ENCODE measurements around the gene ADAMTS19. TPM values are rescaled to one million over a fixed set of nuclear protein-coding genes. Genes with fewer than 3 reads are reported as not detected.

The ADAMTS19 gene
- total RNA-seq, 1 experiment from 2014 or later, result 20.3 TPM

DNA sequence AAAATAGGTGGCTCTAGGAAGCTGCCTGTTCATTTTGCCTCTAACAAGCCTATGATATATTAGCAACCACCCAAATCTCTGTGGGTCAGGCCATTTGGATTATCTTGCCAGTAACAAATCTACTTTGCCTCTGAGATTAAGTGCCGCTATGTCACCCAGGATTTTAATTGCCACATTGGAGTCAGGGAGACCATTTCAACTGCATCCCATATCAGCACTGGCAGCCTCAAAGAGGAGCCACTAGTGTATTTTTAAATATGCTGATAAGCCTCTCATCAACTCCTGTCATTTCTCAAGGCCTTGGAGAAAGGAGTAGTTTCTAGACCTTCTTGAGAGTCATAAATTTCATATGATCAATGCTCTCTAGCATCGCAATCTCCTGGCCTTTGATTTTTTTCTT, 12.1 kb upstream of the ADAMTS19 start:
- no peak overlapping the region for H4K91ac ChIP-seq (ENCODE audit: insufficient read length, low read depth, low read length)
- no peak for DNase-seq
- H2AFZ ChIP-seq (ENCODE audit: low read length), result no peak overlapping the region
- TF ChIP-seq, protein P1, sequence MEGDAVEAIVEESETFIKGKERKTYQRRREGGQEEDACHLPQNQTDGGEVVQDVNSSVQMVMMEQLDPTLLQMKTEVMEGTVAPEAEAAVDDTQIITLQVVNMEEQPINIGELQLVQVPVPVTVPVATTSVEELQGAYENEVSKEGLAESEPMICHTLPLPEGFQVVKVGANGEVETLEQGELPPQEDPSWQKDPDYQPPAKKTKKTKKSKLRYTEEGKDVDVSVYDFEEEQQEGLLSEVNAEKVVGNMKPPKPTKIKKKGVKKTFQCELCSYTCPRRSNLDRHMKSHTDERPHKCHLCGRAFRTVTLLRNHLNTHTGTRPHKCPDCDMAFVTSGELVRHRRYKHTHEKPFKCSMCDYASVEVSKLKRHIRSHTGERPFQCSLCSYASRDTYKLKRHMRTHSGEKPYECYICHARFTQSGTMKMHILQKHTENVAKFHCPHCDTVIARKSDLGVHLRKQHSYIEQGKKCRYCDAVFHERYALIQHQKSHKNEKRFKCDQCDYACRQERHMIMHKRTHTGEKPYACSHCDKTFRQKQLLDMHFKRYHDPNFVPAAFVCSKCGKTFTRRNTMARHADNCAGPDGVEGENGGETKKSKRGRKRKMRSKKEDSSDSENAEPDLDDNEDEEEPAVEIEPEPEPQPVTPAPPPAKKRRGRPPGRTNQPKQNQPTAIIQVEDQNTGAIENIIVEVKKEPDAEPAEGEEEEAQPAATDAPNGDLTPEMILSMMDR (conservative IDR thresholded peaks at IDR 0.05), result no peak
- H2AK5ac ChIP-seq (ENCODE audit: insufficient read length, low read length), result no peak overlapping the region
- H3K27ac Mint-ChIP-seq, result no peak overlapping the region
- H4K5ac ChIP-seq (ENCODE audit: insufficient read length, low read depth, low read length), result no peak overlapping the region
- no peaks in the 10 kb centered on the region for H3K9me3 Mint-ChIP-seq
- H3K27ac ChIP-seq (ENCODE audit: insufficient read length, low read depth, low read length), result no peak overlapping the region
- WGBS (ENCODE audit: extremely low coverage, insufficient read length, low lambda C conversion rate), result no CpG with 5 or more reads among the region's 2 CpGs
- H3K4ac ChIP-seq (ENCODE audit: low read depth, low read length), result no peak overlapping the region
- H3T11ph ChIP-seq (ENCODE audit: low read length), result no peak overlapping the region
- no peak overlapping the region for H2BK12ac ChIP-seq (ENCODE audit: insufficient read length, low read depth, low read length)
- no peaks in the 10 kb centered on the region for H4K20me1 ChIP-seq (ENCODE audit: control insufficient read depth, insufficient read depth, insufficient read length)
- no peak overlapping the region for H2BK20ac ChIP-seq (ENCODE audit: low read depth, low read length, poor library complexity, severe bottlenecking)
- no peak overlapping the region for H4K8ac ChIP-seq (replicated peaks; ENCODE audit: insufficient read length, low read depth, low read length)
- H2BK15ac ChIP-seq (ENCODE audit: low read depth, low read length), result no peak overlapping the region
- no peaks in the 10 kb centered on the region for H3K36me3 Mint-ChIP-seq (ENCODE audit: insufficient read depth in 1 of 3, low read depth in 3 of 3)
- no peaks in the 10 kb centered on the region for H3K79me1 ChIP-seq (ENCODE audit: insufficient read depth, low read depth, low read length, poor library complexity, severe bottlenecking)
- H3K4me2 ChIP-seq (ENCODE audit: insufficient read depth, insufficient read length, low read length), result no peak overlapping the region
- no peak overlapping the region for H3K14ac ChIP-seq (ENCODE audit: insufficient read depth, low read length)
- H2BK120ac ChIP-seq (ENCODE audit: low read depth, low read length, poor library complexity, severe bottlenecking), result no peak overlapping the region
- no peak overlapping the region for H3K18ac ChIP-seq (ENCODE audit: insufficient read length, low read depth, low read length)
- no peaks in the 10 kb centered on the region for H3K9me3 ChIP-seq (ENCODE audit: control insufficient read depth, low read depth, low read length)
- peaks cover 3 to 4% of the 10 kb centered on the region in 2 experiments; a peak in 3 of 4 replicates for H3K4me1 Mint-ChIP-seq
- no peak overlapping the region for H3K23ac ChIP-seq (ENCODE audit: insufficient read length, low read depth, low read length)
- H2BK5ac ChIP-seq (ENCODE audit: insufficient read length, low read length), result no peak overlapping the region
- H3K27me3 Mint-ChIP-seq (ENCODE audit: low read depth), result no peaks in the 10 kb centered on the region
- no peak overlapping the region for H3K56ac ChIP-seq (ENCODE audit: insufficient read length, low read depth, low read length)
- no peaks in the 10 kb centered on the region for H3K23me2 ChIP-seq (ENCODE audit: insufficient read length, low read depth, low read length, poor library complexity, severe bottlenecking)
- H3K27me3 ChIP-seq (ENCODE audit: insufficient read depth, low read length), result no peaks in the 10 kb centered on the region
- H3K79me2 ChIP-seq (ENCODE audit: insufficient read depth, low read length), result no peaks in the 10 kb centered on the region
- H3K4me1 ChIP-seq (ENCODE audit: insufficient read depth, low read length), result no peaks in the 10 kb centered on the region
- no peak overlapping the region for H3K9ac ChIP-seq (ENCODE audit: extremely low read depth, insufficient read length, low read length)
- no peak overlapping the region for H3K4me3 Mint-ChIP-seq
